Globus pallidus (tissue), 1 donor: Measurements from ENCODE around the gene CORO2B.

Experiments used
- DNase-seq: peaks from one replicate; pipeline ENCODE4 v3.0.0-alpha.2; 2015; ENCODE audit warnings: low spot score

The CORO2B gene

GRCh38 chr15:68578980-68579935 lies at the start of gene CORO2B:
TSS of gene CORO2B (plus strand) at chr15:68578993. CDS start at chr15:68579263, 270 bp downstream.
- no peak for DNase-seq

DNA sequence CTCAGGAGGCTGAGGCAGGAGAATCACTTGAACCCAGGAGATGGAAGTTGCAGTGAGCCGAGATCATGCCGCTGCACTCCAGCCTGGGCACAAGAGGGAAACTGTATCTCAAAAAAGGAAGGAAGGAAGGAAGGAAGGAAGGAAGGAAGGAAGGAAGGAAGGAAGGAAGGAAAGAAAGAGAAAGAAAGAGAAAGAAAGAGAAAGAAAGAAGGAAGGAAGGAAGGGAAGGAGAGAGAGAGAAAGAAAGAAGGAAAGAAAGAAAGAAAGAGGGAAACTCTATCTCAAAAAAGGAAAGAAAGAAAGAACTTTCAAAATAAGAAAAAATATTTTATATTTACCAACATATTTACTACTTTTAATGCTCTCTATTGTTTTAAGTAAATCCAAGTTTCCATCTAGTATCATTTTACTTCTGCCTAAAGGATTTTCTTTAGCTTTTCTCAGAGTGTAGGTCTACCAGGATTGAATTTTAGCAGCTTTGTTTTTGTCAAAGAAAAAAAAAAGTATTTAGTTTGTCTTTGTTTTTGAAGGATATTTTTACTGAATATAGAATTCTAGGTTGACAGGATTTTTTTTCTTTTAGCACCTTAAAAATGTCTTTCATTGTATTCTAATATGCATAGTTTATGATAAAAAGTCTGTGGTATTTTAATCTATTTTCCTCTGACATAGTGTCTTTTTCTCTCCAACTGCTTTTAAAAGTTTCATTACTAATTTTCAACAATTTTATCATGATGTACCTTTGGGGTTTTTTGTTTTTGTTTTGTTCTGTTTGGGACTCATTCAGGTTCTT lies 47.2 kb upstream of the CORO2B start:
- DNase-seq, result no peak

GRCh38 chr15:68536331-68537095 lies 42.3 kb upstream of the CORO2B start:
- DNase-seq, result no peak

- no peak for DNase-seq
These were observed 41.7 kb upstream of the CORO2B start for GRCh38 chr15:68537097-68537496.

GRCh38 chr15:68537506-68537905 lies 41.3 kb upstream of the CORO2B start:
- no peak for DNase-seq

DNA sequence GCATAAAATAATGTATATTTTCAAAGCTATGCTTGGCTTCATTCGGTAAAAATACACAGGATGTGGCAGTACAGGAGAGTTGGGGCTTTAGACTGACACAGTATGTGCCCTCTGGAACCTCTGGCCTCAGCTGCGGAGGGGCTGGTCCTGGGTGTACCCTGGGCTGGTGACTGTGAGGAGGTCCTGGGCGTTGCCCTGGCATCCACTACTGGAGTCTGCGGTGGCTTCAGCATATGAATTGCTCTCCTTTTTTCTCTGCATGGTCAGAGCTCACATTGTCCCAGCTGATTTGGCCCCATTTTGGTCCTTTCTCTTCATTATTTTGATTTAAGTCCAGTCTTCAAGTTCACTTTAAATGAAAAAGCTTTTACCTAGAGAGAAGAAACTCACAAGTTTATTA lies 40.5 kb upstream of the CORO2B start:
- DNase-seq, result no peak

DNA sequence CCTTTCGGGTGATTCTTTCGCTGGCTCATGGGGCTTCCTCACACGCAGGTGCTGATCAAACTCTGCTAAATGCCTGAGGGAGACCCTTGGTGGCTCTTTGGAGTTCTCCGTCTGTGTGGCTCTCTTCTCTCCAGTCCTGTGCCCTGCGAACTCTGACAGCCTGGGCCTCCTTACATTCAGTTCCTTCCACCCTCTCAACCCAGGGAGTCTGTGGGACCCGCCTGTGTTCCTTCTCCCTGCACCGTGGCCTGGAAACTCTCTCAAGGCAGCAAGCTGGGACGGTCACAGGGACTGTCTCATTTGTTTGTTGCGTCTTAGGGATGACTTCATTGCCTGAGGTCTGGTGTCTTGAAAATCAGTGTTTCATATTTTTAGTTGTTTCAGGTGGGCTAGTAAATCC lies 37.0 kb upstream of the CORO2B start:
- DNase-seq, result no peak

DNA sequence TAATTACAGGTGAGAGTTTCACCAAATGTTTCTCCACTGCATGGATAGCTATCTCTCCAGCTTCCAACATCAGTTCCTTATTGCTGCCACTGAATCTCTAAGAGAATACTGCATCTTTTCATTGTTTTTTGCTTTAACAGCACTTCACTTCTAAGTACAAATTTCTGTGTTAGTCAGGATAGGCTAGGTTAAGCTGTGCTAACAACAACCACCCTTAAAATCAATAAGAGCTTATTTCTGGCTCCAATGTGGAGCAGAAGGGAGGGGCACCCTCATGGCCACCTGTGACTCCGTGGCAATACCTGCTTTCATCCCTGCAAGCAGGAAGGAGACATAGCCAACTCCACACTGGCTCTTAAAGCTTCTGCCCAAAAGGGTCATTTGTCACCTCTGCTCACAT lies 36.4 kb upstream of the CORO2B start:
- DNase-seq, result no peak

- no peak for DNase-seq
These were observed 36.0 kb upstream of the CORO2B start for GRCh38 chr15:68542771-68543164.

GRCh38 chr15:68543165-68544008 lies 35.4 kb upstream of the CORO2B start:
- peak; percentile 59 for DNase-seq

DNA sequence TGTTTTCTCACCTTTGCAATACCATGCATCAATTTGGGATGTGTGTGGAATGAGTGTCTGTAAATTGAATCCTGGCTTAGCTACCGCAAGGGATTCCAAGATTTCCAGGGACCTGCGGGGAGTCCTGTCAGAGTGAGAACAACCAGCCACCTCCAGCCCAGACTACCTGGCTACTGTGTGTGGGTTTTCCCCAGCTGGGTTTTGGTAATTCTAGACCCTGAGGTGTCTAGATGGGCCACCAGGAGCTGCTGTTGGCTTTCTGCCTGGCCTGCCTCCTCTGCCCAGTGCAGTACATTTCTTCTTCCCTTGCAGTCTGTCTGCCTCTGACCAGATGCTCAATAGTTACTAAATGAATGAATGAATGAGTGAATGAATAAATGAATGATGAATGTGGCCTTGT lies 32.5 kb upstream of the CORO2B start:
- DNase-seq, result no peak

DNA sequence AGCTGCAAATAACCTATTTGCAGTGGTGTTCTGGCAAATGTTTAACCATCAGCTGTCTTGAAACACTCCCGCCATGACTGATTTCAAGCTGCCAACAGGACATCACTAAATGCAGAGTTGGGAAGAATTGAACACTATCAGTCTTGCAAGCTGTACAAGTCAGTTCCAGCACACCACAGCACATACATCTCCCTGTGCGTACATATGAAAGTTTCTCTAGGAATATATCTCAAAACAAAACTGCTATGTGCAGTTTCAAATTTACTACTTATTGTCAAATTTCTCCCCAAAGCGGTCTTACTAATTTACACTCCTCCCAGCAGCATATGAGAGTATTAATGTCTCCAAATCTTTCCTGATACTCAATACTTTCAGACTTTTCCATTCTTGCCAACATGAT lies 30.4 kb upstream of the CORO2B start:
- no peak for DNase-seq

- DNase-seq, result no peak
These were observed 28.8 kb upstream of the CORO2B start for GRCh38 chr15:68550004-68550403.

- DNase-seq, result peak; percentile 63
These were observed 28.1 kb upstream of the CORO2B start for GRCh38 chr15:68550498-68551295.

DNA sequence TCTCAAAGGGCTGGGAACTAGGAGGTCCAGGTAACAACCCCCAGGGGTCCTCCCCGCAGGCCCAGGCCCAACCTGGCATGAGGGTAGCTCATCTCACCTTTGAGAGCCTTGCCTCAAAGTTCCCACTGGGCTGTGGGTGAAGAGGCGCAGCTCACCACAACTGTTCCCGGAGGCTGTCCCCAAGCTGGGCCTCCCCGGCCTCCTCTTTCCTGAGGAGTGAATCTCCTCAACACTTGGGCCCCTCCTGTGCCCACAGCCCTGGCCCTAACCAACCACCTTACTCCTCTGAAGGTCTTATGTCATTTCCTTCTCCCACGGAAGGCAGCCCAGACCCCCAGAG lies 27.5 kb upstream of the CORO2B start:
- DNase-seq, result no peak

- no peak for DNase-seq
These were observed 26.4 kb upstream of the CORO2B start for GRCh38 chr15:68552344-68552743.

DNA sequence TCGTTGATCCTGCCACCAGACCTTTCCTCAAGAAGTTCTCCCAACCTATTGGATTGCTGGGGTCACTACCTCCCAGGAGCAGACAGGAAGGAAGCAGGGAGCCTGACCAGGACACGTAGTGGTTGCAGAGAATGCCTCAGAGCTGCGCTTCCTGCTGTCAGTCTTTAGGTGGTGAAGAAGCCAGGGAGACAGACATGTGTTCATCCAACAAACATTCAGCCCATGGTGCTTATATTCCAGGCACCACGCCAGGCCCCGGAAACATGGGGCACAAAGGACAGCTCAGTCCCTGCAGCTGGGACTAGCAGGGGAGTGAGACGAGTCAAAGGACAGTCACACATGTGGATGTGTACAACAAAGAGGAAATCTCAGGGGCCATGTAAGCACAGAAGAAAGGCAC lies 26.0 kb upstream of the CORO2B start:
- DNase-seq, result peak; percentile 90

DNA sequence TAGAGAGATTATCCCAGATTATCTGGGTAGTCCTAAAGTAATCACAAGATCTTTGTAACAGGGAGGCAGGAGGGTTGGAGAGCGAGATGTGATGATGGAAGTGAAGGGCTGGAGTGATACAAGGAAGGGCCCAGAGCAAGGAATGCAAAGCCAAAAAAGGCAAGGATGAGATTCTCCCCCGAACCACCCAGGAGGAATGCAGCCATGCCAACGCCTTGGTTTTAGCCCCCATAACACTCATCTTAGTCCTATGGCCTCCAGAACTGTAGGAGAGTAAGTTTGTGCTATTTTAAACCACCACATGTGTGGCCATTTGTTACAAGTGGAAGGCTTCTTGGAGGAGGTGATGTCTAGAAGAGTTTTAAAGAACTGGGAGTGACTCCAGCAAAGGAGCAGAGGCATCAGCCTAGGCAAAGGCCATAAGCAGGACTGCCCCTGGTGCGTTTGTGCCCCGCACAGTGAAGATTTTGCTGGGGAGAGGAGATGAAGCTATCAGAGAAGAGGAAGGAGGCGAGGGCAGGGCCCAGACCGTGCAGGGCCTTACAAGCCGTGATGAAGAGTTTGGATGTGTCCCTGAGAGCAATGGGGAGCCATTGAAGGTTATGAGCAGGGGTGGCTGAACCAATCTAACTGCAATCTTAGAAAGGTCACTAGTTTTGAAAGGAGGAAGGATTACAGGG lies 25.3 kb upstream of the CORO2B start:
- no peak for DNase-seq

- DNase-seq, result peak; percentile 68
These were observed 24.6 kb upstream of the CORO2B start for GRCh38 chr15:68553994-68554720.
